WI38 (cell line): Measurements from ENCODE around the gene CD59.

Source experiments
- H3K4me3 ChIP-seq: 2 replicates; pipeline ENCODE4 v1.5.1; 2011; ENCODE audit warnings: low read depth, mild to moderate bottlenecking, control low read depth, low read length
- TF ChIP-seq, protein P1 (sequence below): IDR thresholded peaks from 2 replicates; pipeline ENCODE4 v1.5.1; 2012; ENCODE audit warnings: low read depth, mild to moderate bottlenecking, control low read depth, low read length

Gene CD59

DNA sequence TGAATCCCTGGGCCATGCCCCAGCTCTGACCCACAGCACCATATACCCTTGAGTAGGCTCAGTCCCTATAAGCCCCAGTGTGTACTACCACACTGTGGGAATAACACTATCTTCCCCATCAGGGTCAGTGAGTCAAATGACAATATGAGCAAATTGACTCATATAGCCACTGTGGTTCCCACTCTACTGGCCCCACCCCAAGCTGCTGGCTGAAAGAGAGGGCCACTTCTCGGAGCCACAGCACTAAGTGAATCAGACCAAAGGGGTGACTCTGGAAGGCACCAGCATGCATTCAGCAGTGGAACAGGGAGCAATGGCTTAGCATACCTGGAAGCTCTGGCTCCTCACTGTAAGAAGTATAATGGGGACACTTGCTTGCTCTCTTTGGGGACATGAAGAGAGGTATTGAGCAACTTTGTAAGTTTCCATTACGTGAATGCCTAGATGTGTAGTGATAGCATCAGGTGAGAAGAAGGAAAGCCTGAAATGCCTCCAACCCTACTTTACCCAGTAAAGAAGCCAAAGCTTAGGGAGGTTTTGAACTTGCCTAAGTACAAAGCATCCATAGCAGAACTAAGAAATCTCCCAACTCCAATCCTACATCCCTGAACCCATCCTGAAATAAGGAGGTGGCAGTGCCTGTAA is 13.5 kb downstream of the CD59 start:
- TF ChIP-seq, protein P1, sequence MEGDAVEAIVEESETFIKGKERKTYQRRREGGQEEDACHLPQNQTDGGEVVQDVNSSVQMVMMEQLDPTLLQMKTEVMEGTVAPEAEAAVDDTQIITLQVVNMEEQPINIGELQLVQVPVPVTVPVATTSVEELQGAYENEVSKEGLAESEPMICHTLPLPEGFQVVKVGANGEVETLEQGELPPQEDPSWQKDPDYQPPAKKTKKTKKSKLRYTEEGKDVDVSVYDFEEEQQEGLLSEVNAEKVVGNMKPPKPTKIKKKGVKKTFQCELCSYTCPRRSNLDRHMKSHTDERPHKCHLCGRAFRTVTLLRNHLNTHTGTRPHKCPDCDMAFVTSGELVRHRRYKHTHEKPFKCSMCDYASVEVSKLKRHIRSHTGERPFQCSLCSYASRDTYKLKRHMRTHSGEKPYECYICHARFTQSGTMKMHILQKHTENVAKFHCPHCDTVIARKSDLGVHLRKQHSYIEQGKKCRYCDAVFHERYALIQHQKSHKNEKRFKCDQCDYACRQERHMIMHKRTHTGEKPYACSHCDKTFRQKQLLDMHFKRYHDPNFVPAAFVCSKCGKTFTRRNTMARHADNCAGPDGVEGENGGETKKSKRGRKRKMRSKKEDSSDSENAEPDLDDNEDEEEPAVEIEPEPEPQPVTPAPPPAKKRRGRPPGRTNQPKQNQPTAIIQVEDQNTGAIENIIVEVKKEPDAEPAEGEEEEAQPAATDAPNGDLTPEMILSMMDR = no peak
- 0 out of 2 replicates have a peak overlapping the region, but pooled peaks have one; percentile 6 for H3K4me3 ChIP-seq

DNA sequence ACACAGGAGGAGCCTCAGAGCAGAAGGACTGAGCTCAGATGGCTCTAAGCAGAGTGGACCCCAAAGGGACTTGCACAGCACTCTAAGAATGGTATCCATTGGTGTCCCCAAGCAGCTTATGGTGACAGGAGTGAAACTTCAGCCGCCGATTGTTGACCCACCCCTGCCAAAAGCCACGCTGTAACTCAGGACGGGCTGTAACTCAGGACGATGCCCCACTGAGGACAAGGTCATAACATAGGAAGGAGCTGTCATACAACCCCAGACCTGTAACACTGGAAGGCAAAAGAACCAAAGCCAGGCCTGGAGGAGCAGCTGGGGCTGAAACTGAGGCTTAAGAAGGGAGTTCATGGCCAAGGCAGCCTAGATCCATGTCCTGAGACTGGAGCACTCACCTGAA is 14.2 kb downstream of the CD59 start:
- H3K4me3 ChIP-seq = no peak overlapping the region
- TF ChIP-seq, protein P1 = no peak

DNA sequence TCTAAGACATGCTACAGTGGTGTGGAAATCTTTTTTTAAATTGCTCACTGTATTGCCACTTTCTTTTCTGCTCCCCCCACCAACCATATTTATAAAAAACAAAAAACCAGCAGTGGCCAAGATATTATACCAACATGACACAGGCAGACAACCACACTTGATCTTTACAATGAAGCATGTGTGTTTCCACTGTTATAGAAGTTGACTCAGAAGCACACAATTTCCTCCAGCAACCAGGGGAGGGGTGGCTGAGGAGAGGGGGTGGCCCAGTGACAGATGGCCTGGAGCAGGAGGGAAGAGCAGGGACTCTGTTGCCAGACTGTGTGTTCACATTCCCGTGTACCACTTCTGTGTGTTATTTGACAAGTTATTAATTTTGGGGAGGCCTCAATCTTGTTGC is 14.8 kb downstream of the CD59 start:
- TF ChIP-seq, protein P1 = no peak
- H3K4me3 ChIP-seq = no peak overlapping the region

DNA sequence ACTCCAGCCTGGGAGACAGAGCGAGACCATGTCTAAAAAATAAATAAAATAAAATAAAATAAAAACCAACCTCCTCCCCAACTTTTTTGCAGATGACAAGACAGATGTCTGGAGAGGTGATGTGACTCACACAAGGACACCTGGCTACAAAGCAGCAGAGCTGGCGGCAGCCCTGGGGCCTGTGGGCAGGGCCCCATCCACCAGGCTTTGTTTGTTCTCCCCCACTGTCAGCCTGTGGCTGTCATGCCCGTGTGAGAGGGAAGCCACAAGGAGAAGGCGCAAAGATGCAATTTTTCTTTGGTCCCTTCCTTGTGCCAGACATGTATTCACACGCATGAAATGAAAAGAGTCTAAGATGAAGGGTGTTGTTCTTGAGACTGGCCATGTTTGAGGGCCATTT is 16.6 kb downstream of the CD59 start:
- no peak overlapping the region for H3K4me3 ChIP-seq
- TF ChIP-seq, protein P1 = no peak

DNA sequence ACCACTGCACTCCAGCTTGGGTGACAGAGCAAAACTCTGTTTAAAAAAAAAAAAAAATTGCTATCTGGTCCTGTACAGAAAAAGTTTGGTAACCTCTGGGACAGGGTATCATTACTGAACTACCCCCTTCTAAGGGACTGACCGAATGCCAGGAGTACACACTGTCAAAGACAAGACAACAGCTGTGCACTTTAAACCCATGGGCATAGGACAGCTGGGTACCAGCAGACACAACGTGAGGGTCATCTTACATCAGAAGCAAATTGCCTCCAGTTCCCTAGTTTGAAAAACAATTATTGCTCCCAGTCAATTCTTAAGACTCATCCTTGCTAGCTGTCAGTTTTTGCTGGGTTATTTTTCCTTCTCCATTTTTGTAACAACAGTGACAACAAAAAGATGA is 17.8 kb downstream of the CD59 start:
- no peak overlapping the region for H3K4me3 ChIP-seq
- TF ChIP-seq, protein P1 = no peak

DNA sequence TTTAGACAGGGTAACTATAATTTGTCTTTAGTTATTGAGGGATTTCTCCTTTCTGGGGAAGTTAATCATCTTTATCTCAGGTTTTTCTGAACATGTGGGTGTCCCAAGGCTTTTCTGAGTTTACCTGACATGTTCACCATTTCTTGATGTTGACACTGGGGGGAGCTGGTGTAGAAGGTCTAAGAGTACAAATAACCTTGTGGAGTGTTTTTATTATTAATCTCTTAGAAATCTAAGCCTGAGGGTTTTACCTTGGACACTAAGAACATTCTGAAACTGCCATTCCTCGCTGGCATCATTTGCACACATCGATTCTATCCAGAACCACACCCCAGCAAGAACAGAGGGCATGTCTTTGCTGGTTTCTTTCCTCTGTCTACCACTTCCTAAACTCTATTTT is 20.0 kb downstream of the CD59 start:
- TF ChIP-seq, protein P1 = 0 out of 2 replicates have a peak, but pooled peaks have one; percentile 16
- H3K4me3 ChIP-seq = no peak overlapping the region

DNA sequence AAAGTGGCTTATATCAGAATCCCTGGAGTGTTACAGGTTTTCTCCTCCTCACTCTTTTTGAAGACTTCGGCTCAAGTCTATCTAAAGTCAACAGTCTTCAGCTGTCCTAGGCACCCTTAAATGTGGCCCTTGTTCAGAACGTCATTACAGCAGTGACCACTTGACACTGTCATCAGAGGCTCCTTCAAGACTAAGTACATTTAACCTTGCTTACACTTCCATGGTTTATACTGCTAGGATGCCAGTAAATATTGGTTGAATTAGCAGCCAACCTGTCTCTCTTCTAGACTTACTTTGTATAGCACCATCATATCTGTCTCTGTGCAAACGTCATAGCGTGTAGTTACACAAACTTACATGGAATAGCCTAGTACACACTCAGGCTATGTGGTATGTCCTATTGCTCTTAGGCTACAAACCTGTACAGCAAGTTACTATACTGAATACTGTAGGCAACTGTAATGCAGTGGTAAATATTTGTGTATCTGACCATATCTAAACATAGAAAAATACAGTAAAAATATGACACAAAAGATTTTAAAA is 22.3 kb downstream of the CD59 start:
- no peak overlapping the region for H3K4me3 ChIP-seq
- TF ChIP-seq, protein P1 = no peak
